SK-N-SH (cell line): Measurements from ENCODE around the gene ANO6. TPM values are rescaled to one million over a fixed set of nuclear protein-coding genes. Genes with fewer than 3 reads are reported as not detected.
A peak's percentile ranks its signal among the peaks of the same experiment; 100 is the strongest.
"Not testable (repeated sequence)": the region's sequence is repeated elsewhere in the genome, so short reads cannot be mapped to it uniquely, and the experiment has no call there.

ENCODE experiments used
- CTCF ChIA-PET: fragments of 300-600, 350-600 bp; formaldehyde crosslinking; extraction: SDS; loops from one replicate; lab custom pipeline; 2021; lab: Yijun Ruan, JAX
- POLR2A ChIA-PET: fragments of 350-600 bp; sonication (Branson Sonifier 250); formaldehyde crosslinking; extraction: SDS; loops from one replicate; lab custom pipeline; 2020; ENCODE audit warnings: antibody characterized with exemption, inconsistent platforms; lab: Yijun Ruan, JAX
- DNase-seq: peaks from one replicate; pipeline ENCODE4 v3.0.0; 2012
- H2AFZ ChIP-seq: fragments of 200-600 bp; sonication (generic); 2 replicates; pipeline ENCODE4 v1.8.1; 2016; ENCODE audit warnings: antibody characterized with exemption, mild to moderate bottlenecking, low read depth
- H3F3A ChIP-seq: fragments of 200-600 bp; sonication (generic); replicated peaks from 2 replicates; pipeline ENCODE3; 2016; ENCODE audit warnings: antibody characterized with exemption, mild to moderate bottlenecking; ENCODE audit not compliant: insufficient read depth
- H3K27ac ChIP-seq, 2 experiments: fragments of 200-500 bp in 1 of 2; fragments of 200-600 bp in 1 of 2; sonication (Bioruptor generic) in 1 of 2; sonication (generic), shearing (Covaris generic) in 1 of 2; 2 replicates each; pipeline versions ENCODE4 v1.5.1 to v1.6.1; 2014 to 2016; ENCODE audit warnings: low read depth in 2 of 2, inconsistent platforms in 1 of 2, low read length in 1 of 2, mild to moderate bottlenecking in 1 of 2, mixed read lengths in 1 of 2
- H3K27me3 ChIP-seq: fragments of 200-600 bp; sonication (generic), shearing (Covaris generic); 2 replicates; pipeline ENCODE4 v1.6.1; 2016; ENCODE audit warnings: mixed run types; ENCODE audit not compliant: insufficient read depth
- H3K36me3 ChIP-seq, 2 experiments: fragments of 200-500 bp in 1 of 2; fragments of 200-600 bp in 1 of 2; sonication (Bioruptor generic) in 1 of 2; sonication (generic) in 1 of 2; replicated peaks in 1 of 2; 2 replicates each; pipeline versions ENCODE3 to v1.5.1; 2014 to 2016; ENCODE audit warnings: low read length in 1 of 2, mild to moderate bottlenecking in 1 of 2; ENCODE audit not compliant: insufficient read depth in 2 of 2, control insufficient read depth in 1 of 2
- H3K4me1 ChIP-seq, 2 experiments: fragments of 200-500 bp in 1 of 2; fragments of 200-600 bp in 1 of 2; sonication (Bioruptor generic) in 1 of 2; sonication (generic), shearing (Covaris generic) in 1 of 2; 2 replicates each; pipeline versions ENCODE4 v1.5.1 to v1.6.1; 2014 to 2016; ENCODE audit warnings: low read depth in 1 of 2, low read length in 1 of 2, mixed run types in 1 of 2; ENCODE audit not compliant: insufficient read depth in 2 of 2, control insufficient read depth in 1 of 2
- H3K4me2 ChIP-seq: fragments of 200-600 bp; sonication (generic), shearing (Covaris generic); 2 replicates; pipeline ENCODE4 v1.6.1; 2017; ENCODE audit warnings: mixed run types
- H3K4me3 ChIP-seq, 2 experiments: fragments of 200-500 bp in 1 of 2; fragments of 200-600 bp in 1 of 2; sonication (Bioruptor generic) in 1 of 2; sonication (generic), shearing (Covaris generic) in 1 of 2; 2 replicates each; pipeline versions ENCODE4 v1.5.1 to v1.8.1; 2014 to 2016; ENCODE audit warnings: low read depth in 2 of 2, inconsistent platforms in 1 of 2, low read length in 1 of 2, mild to moderate bottlenecking in 1 of 2, mixed read lengths in 1 of 2, moderate library complexity in 1 of 2
- H3K79me2 ChIP-seq: fragments of 200-600 bp; sonication (generic); 2 replicates; pipeline ENCODE4 v1.8.1; 2017; ENCODE audit warnings: mild to moderate bottlenecking; ENCODE audit not compliant: insufficient read depth
- H3K9ac ChIP-seq: fragments of 200-600 bp; sonication (generic); 2 replicates; pipeline ENCODE4 v1.6.1; 2017; ENCODE audit warnings: mixed run types
- H3K9me2 ChIP-seq: fragments of 200-600 bp; sonication (generic); 2 replicates; pipeline ENCODE4 v1.6.1; 2017; ENCODE audit warnings: mixed run types
- H3K9me3 ChIP-seq: fragments of 200-600 bp; sonication (generic); 2 replicates; pipeline ENCODE4 v1.6.1; 2017; ENCODE audit warnings: mixed run types, mild to moderate bottlenecking, moderate library complexity
- H4K20me1 ChIP-seq: fragments of 200-600 bp; sonication (generic); 2 replicates; pipeline ENCODE4 v1.6.1; 2017; ENCODE audit warnings: mild to moderate bottlenecking, mixed run types; ENCODE audit not compliant: insufficient read depth
- CTCF ChIP-seq: fragments of 200-600 bp; sonication (generic); IDR thresholded peaks from 2 replicates; pipeline ENCODE4 v1.6.1; 2017; ENCODE audit warnings: antibody characterized with exemption, mild to moderate bottlenecking, moderate library complexity
- EZH2phosphoT487 ChIP-seq: fragments of 200-600 bp; sonication (generic); IDR thresholded peaks from 2 replicates; pipeline ENCODE4 v1.6.1; 2017; ENCODE audit warnings: low read depth, mixed run types, mild to moderate bottlenecking, antibody characterized with exemption, moderate library complexity, borderline replicate concordance
- REST ChIP-seq: IDR thresholded peaks from 2 replicates; pipeline ENCODE4 v1.6.1; 2012; ENCODE audit warnings: mild to moderate bottlenecking, low read depth, low read length, moderate library complexity
- RFX5 ChIP-seq: IDR thresholded peaks from 2 replicates; pipeline ENCODE4 v1.6.1; 2012; ENCODE audit warnings: mild to moderate bottlenecking, improper control_type of control experiment, low read length
- SIN3A ChIP-seq: IDR thresholded peaks from 2 replicates; pipeline ENCODE4 v1.6.1; 2012; ENCODE audit warnings: low read depth, mild to moderate bottlenecking, low read length, moderate library complexity, borderline replicate concordance
- SMC3 ChIP-seq: IDR thresholded peaks from 2 replicates; pipeline ENCODE4 v1.6.1; 2012; ENCODE audit warnings: low read depth, low read length, improper control_type of control experiment
- TCF12 ChIP-seq: IDR thresholded peaks from 2 replicates; pipeline ENCODE4 v1.4.0; 2012
- USF2 ChIP-seq: fragments of 150-350 bp; IDR thresholded peaks from 2 replicates; pipeline ENCODE4 v1.6.1; 2017; ENCODE audit warnings: antibody characterized with exemption, low read length, low read depth, borderline replicate concordance
- WGBS: methylation state at CpG from one replicate; pipeline ENCODE4 v1.1.6; 2017; ENCODE audit warnings: low lambda C conversion rate; 5-methylcytosine and 5-hydroxymethylcytosine counted together
- polyA plus RNA-seq, 3 experiments: library from polyadenylated mRNA; depleted of rRNA; stranded (reverse); fragments of >200 nt; gene quantifications; 2 replicates each; pipeline ENCODE4 v1.2.3, GENCODE V29; 2012

The ANO6 gene
- polyA plus RNA-seq, 1 of the 3 experiments (the other 2 are of a cell fraction), result 20.1 TPM

GRCh38 chr12:45173293-45173692, 42.6 kb upstream of the ANO6 start:
- CTCF ChIA-PET, result interaction anchor here (1.2 kb wide), 1 partner anchor 216 kb away, joined by 4 read pairs; no protein-coding TSS in a partner anchor
- not testable (repeated sequence) for H4K20me1 ChIP-seq
- peak; percentile 45 for TF ChIP-seq CTCF
- TF ChIP-seq, all 33 proteins: peak for 1; not testable (repeated sequence) for 32
- H3K9me2 ChIP-seq, POLR2A ChIA-PET, H3F3A ChIP-seq, H3K27me3 ChIP-seq, DNase-seq, H3K79me2 ChIP-seq, H3K27ac ChIP-seq, H3K9me3 ChIP-seq, H3K4me3 ChIP-seq, H3K36me3 ChIP-seq, H3K4me1 ChIP-seq, H3K4me2 ChIP-seq, H2AFZ ChIP-seq, H3K9ac ChIP-seq: not testable (repeated sequence)
- 94% methylated on average over 10 of the region's 10 CpGs for WGBS

GRCh38 chr12:45174595-45174994, 41.3 kb upstream of the ANO6 start:
- CTCF ChIA-PET, result no interaction called here
- Histone ChIP-seq H4K20me1 (no peaks in the 10 kb centered on the region), H3K36me3 (peaks cover 2 to 3% of the 10 kb centered on the region in 2 experiments), H3K4me1 (no peaks in the 10 kb centered on the region), H3F3A (no peaks in the 10 kb centered on the region), H3K27me3 (no peaks in the 10 kb centered on the region), H3K9me3 (peaks cover 18% of the 10 kb centered on the region; the same call in 1 of the 2 replicates), H3K9ac (no peak overlapping the region), H3K79me2 (no peaks in the 10 kb centered on the region), H3K9me2 (no peaks in the 10 kb centered on the region), H3K27ac (no peak overlapping the region), H3K4me2 (no peak overlapping the region), H3K4me3 (no peak overlapping the region), H2AFZ (no peak overlapping the region)
- WGBS, result 98% methylated on average over 9 of the region's 14 CpGs
- DNase-seq, result no peak
- POLR2A ChIA-PET, result no interaction called here
- no peak for TF ChIP-seq EZH2phosphoT487

- Histone ChIP-seq H2AFZ (no peak overlapping the region), H4K20me1 (no peaks in the 10 kb centered on the region), H3K9me3 (peaks cover 18% of the 10 kb centered on the region; the same call in 1 of the 2 replicates), H3K27me3 (no peaks in the 10 kb centered on the region), H3K4me1 (0 out of 4 replicates have a peak, but pooled peaks cover 0 to 4% of the 10 kb centered on the region in 2 experiments), H3K9ac (no peak overlapping the region), H3F3A (no peaks in the 10 kb centered on the region), H3K36me3 (peaks cover 2 to 3% of the 10 kb centered on the region in 2 experiments), H3K79me2 (no peaks in the 10 kb centered on the region), H3K4me2 (no peak overlapping the region), H3K9me2 (no peaks in the 10 kb centered on the region), H3K27ac (no peak overlapping the region), H3K4me3 (no peak overlapping the region)
- no peak for DNase-seq
- TF ChIP-seq USF2, result no peak
- no peak for TF ChIP-seq REST
- no peak for TF ChIP-seq SIN3A
- no peak for TF ChIP-seq SMC3
- TF ChIP-seq RFX5, result no peak
- no peak for TF ChIP-seq TCF12
- ChIA-PET CTCF (interaction anchor here (0.8 kb wide), 1 partner anchor 8 kb away, joined by 4 read pairs; no protein-coding TSS in a partner anchor), POLR2A (no interaction called here)
These were observed 37.1 kb upstream of the ANO6 start for GRCh38 chr12:45178771-45179170.
